Stimulated activated CD8-positive, alpha-beta memory T cell treated with anti-CD3 and anti-CD28 coated beads, Interleukin-4, amount 100 ng/mL, for 1 hour (primary cell): ENCODE measurements around the gene HOXB8.

ENCODE experiments used
- DNase-seq, 2 donors: peaks; one replicate each; pipeline ENCODE4 v3.0.0-alpha.2; 2020; ENCODE audit warnings: low read depth in 2 of 2, low spot score in 1 of 2

The HOXB8 gene

GRCh38 chr17:48615047-48615962 lies at the start of gene HOXB8:
TSS of gene HOXB8 (minus strand) at chr17:48615292. CDS start at chr17:48614704, 588 bp downstream.
- no peak for DNase-seq

- DNase-seq, result no peak
Measured at GRCh38 chr17:48663134-48663924, 48.2 kb upstream of the HOXB8 start.

DNA sequence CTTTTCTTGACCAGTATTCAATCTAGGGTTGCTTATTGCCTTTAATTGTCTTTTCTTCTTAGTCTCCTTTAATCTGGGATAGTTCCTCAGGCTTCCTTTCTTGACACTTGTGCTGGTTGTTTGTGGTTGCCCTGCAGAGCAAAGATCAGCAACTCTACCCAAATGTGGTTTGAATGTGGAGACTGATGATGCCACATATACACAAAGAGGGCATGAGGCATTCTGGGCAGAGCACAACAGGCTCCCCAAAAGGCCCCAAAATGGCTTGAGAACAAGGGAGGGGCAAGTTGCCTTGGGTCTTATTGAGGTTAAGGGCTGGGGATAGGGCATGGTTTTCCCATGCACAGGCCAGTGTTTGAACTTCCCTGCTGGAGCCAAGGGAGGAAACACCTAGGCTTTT lies 40.8 kb upstream of the HOXB8 start:
- no peak for DNase-seq

DNA sequence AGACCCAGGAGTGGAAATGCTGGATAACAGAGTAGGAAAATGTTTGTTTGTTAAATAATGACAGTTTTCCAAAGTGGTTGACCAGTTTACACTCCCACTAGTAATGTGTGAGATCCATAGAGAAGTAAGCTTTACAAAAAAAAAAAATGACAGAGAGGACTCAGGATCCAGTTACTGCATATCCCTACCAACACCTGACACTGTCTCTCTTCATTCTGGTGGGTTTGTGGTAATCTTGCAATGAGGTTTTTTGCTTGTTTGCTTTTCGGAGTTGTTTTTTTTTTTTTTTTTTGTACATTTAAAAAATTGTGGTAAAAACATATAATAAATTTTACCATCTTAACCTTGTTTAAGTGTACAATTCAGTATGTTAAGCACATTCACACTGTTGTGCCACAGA lies 34.6 kb upstream of the HOXB8 start:
- no peak for DNase-seq

GRCh38 chr17:48647963-48648245 lies 32.8 kb upstream of the HOXB8 start:
- DNase-seq, result no peak

GRCh38 chr17:48647103-48647962 lies 32.2 kb upstream of the HOXB8 start:
- no peak for DNase-seq

- no peak for DNase-seq
Measured at GRCh38 chr17:48646183-48647102, 31.4 kb upstream of the HOXB8 start.

DNA sequence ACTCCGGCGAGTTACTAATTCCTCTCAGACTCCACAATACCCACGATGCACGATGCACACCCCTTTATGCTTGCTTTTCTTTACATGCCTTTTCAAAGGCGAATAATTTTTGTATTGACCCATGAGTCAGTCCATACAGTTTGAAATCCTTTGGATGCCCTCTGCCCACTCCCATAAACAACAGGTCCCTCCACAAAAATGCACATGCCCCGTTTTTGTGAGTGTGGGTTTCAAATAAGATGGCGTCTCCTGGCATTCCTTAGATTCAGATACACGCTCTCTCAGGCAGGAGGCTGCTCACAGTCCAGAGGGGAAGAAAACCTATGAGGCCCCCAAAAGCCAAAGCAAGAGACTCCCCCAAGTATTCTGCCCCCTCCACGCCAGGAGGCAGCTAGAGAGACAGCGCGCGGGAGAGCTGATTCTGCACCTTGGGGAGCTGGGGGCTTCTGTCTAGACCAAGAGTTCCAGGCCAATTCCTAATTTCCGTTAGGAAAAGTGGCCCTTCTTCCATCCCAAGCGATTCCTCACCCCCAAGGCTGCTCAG lies 30.6 kb upstream of the HOXB8 start:
- DNase-seq, result no peak

DNA sequence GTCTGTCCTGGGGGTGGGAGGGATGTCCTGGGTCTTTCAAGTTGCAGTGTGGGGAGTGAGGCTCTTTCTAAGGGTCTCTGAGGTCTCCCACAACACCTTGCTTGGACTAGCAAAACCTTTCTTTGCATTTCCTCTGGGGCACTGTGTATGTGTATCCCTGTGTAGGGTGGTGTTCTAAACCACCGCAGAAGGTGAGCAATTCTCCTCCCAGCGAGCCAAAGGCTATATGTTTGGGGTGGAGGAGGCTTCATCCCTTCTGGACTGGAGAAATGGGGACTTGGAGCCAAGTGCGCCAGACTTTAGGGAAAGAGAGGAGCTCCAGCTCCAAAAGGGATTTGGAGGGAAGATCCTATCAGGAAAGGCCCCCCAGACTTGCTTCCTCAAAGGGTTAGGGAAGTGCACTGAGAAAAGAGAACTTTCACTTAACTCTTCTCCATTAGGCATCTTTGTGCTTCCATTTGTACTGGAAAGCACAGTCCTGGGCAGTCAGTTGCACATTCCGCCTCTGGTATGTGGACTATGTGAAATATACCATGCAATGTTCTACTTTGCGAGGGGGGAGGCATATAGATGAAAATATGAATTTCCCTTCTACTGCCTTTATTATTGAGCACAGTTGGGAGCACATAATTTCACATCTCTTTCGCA lies 29.9 kb upstream of the HOXB8 start:
- no peak for DNase-seq

DNA sequence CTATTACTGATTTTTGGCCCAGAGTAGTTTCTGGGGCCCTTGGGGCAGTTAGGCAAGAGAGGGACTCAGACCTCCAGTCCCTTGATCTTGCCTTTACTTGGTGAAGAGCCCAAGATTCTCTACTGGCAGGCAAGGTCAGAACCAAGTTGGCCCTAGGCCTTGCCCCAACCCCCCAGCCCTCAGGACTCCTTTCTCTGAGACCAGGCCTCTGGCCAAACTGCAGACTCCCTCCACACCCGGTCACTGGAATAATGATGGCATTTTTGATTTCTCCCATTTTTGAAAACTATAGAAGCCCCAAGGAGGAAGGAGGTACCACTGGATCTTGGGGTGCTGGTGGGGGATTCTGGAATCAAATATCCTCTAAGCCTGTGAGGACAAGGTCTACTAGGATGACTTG lies 29.1 kb upstream of the HOXB8 start:
- DNase-seq, result no peak

DNA sequence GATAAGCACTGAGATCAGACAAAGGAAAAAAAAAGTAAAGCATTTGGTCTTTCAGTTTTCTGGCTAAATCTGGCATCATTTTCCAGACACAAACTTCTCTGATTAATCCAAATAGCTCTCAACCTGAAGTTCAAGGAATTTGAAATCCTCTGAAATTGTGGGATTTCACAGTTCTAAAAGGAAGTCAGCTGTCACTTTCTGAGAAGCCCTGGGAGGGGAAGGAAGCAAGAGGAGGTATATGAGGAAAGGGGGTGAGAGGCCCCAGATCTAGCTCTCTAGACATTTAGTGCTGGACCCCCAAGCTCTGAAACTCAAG lies 28.6 kb upstream of the HOXB8 start:
- no peak for DNase-seq

DNA sequence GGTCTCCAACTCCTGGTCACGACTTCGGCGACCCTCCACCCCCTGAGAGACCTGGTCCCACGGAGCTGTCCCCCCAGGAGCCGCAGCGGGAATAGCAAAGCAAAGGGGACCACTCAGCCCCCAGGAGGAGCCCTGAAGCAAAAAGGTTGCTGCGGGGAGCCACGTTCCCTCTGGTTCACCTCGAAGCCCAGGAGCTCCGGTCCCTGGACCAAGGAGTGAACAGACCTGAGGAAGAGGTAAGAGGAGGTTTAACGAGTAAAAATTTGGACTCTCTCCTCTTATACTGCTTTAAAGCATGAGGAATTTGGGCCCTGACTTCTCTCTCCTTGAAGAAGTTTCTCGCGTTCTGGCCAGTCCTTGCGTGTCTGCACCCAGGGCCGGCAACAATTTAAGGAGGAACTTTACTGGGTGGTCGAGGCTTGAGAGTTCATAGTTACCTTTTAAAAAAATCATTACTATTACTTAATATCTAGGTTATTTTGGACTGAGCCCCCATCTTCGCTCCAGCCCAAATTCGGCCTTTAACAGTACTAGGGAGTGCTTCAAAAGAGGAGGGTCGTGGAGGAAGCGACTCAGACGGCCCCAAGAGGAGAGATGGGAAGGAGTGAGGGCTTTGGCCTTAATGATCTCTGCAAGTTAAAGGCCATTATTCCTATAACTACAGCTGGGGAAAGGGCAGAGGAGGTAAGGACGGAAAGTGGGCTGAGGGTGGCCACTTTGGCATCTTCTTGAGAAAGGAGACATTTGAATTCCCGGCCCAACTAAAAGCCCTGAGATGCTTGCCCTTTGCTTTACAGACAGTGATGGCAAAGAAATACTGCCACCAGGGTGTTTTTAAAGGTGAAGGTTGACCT lies 28.0 kb upstream of the HOXB8 start:
- DNase-seq, result no peak

GRCh38 chr17:48642059-48642842 lies 27.2 kb upstream of the HOXB8 start:
- no peak for DNase-seq

GRCh38 chr17:48641541-48642058 lies 26.5 kb upstream of the HOXB8 start:
- DNase-seq, result no peak

DNA sequence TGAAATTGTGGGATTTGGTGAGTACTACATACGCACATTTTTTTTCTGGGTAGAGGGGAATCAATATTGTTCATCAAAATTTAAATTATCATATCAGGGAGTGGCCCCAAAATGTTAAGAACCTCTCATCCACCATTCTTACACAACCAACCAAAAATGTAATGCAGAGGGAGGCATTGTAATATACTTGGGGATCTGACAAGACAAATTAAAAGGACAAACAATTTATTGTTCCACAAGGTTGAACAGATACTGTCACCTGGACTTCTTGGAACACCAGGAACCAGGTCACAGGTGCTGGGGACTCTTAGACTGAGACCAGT lies 25.7 kb upstream of the HOXB8 start:
- no peak for DNase-seq

DNA sequence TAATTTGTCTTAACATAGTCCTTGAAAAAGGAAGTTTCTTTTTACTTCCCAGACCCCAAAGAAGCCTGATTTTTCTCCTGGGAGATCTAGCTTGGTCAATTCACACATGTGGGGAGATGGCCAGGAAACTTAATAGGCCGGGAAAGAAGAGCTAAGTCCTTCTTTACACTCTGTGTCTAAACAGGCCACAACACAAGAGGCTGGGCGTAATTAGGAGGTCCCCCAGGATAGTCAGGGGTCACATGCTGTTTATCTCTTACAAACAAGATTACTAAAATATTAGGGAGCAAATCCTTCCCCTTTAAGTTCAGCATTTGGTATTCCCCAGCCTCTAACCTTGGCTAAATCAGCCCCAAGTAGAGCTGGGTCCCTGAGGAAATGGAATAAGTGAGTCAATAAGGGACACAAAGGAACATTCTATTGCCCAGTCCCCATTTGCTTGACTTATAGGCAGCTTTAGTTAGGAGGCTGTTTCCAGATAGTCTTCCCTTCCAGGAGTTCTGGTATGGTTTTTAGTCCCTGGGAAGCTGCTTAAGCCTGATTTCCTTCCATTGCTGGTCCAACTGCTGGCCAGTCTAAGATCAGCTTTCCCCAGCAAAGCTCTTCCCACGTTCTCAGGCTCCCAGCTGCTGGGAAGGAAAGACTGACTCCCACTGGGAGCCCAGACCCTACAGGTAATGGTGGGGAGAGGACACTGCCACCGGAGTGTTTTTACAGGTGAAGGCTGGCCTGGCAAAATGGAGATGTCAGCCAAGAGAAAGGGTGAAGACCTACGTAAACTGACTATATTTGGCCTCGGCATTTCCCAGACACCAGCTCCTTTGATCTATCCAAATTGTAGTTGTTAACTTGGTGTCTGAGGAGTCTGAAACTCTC lies 25.1 kb upstream of the HOXB8 start:
- DNase-seq, result no peak

DNA sequence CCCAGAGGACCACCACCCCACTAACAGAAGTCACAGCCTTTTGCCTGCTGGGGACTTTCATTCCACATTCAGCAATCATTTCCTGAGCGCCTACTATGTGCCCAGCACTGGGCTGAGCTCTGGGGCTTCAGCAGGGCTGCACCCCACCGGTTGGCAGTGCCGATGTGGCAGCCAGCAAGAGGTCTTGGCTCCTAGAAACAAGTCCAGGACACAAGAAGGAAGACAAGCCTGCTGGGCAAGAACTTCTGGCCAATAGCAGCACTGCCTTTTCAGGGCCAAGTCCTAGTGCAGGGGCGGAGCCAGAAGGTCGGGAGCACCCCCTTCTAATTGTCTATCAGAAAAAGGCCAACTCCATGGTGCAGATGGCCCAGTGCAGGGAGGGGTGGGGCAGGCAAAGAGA lies 24.0 kb upstream of the HOXB8 start:
- DNase-seq, result no peak
